ENCODE data around the gene BTN2A1. TPM values are rescaled to one million over a fixed set of nuclear protein-coding genes. Genes with fewer than 3 reads are reported as not detected.
"Not testable (repeated sequence)": the region's sequence is repeated elsewhere in the genome, so short reads cannot be mapped to it uniquely, and the experiment has no call there.

BTN2A1 gene
- total and polyA plus RNA-seq, 7 experiments from 2014 or later, result 9.7 to 54.6 (median 29.7) TPM

DNA sequence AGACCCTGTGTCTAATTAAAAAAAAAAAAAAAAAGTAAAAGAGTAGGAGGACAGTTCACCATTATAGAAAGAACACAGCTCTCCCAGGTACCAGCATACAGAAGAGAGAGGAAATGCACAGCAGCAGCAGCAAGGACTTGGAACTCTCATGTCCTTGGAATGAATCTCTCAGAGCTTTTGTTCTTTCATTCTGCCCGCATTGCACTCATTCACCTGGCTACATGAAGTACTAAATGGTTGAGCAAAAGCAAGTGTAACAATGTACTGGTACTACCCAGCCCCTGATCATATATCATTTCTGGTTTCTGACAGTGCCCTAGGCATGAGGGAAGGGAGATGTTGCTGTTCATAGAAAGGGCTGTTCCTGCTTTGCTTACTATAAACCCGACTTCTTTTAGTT is 29.5 kb upstream of the BTN2A1 start:
- Mint-ChIP-seq H3K27me3 (no peaks in the 10 kb centered on the region), H3K9me3 (peaks cover 0 to 4% (median 0%) of the 10 kb centered on the region in 11 donors), H3K4me1 (peaks cover 0 to 16% (median 0%) of the 10 kb centered on the region in 7 donors), H3K36me3 (peaks cover 0 to 26% (median 4%) of the 10 kb centered on the region in 5 donors), H3K27ac (no peak overlapping the region), H3K4me3 (no peak overlapping the region)
- Histone ChIP-seq H3K27me3 (ENCODE audit: control insufficient read depth in 2 of 2, insufficient read depth in 2 of 2, low read length in 2 of 2) (no peaks in the 10 kb centered on the region), H3K36me3 (ENCODE audit: control insufficient read depth in 2 of 3, insufficient read depth in 3 of 3, low read length in 3 of 3) (no peaks in the 10 kb centered on the region), H3K4me3 (ENCODE audit: low read length) (no peak overlapping the region), H3K4me1 (ENCODE audit: control insufficient read depth in 2 of 2, insufficient read depth in 2 of 2, low read length in 2 of 2) (no peaks in the 10 kb centered on the region), H3K27ac (ENCODE audit: low read depth, low read length) (no peak overlapping the region), H3K9me3 (ENCODE audit: control insufficient read depth in 2 of 3, low read length in 3 of 3) (no peaks in the 10 kb centered on the region)
- ATAC-seq (no peak), DNase-seq (no peak)
- intact Hi-C loops (cut with micrococcal nuclease), result no loop called here
- ChIA-PET CTCF (no interaction called here), POLR2A (interaction anchor here (1.0 to 1.4 kb wide), 2 partner anchors 36 to 109 kb away, joined by 3 read pairs; no protein-coding TSS in a partner anchor)

DNA sequence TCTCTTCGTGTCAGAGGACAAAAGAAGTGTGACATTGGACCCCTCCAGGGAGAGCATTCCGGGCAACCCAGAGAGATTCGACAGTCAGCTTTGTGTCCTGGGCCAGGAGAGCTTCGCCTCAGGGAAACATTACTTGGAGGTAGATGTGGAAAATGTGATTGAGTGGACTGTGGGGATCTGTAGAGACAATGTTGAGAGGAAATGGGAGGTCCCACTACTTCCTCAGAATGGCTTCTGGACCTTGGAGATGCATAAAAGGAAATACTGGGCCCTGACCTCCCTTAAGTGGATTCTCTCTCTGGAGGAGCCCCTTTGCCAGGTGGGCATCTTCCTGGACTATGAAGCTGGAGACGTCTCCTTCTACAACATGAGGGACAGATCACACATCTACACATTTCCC is 27.0 kb upstream of the BTN2A1 start:
- ATAC-seq, result no peak
- peaks cover 6 to 22% (median 13%) of the 10 kb centered on the region in 11 donors for H3K9me3 Mint-ChIP-seq
- peaks cover 0 to 8% (median 0%) of the 10 kb centered on the region in 3 experiments for H3K9me3 ChIP-seq (ENCODE audit: control insufficient read depth in 2 of 3, low read length in 3 of 3)
- ChIA-PET CTCF (interaction anchor here (0.6 kb wide), 1 partner anchor 1847 kb away, joined by 3 read pairs; no protein-coding TSS in a partner anchor), POLR2A (interaction anchor here (1.0 kb wide), 1 partner anchor 60 kb away, joined by 3 read pairs; no protein-coding TSS in a partner anchor)
- peaks cover 0 to 11% (median 0%) of the 10 kb centered on the region in 7 donors for H3K4me1 Mint-ChIP-seq
- H3K36me3 ChIP-seq (ENCODE audit: control insufficient read depth in 2 of 3, insufficient read depth in 3 of 3, low read length in 3 of 3), result no peaks in the 10 kb centered on the region
- no peak overlapping the region for H3K27ac Mint-ChIP-seq
- H3K27ac ChIP-seq (ENCODE audit: low read depth, low read length), result no peak overlapping the region
- no peak overlapping the region for H3K4me3 ChIP-seq (ENCODE audit: low read length)
- H3K27me3 ChIP-seq (ENCODE audit: control insufficient read depth in 2 of 2, insufficient read depth in 2 of 2, low read length in 2 of 2), result no peaks in the 10 kb centered on the region
- no peaks in the 10 kb centered on the region for H3K27me3 Mint-ChIP-seq
- H3K36me3 Mint-ChIP-seq, result peaks cover 10 to 36% (median 12%) of the 10 kb centered on the region in 5 donors
- H3K4me3 Mint-ChIP-seq, result no peak overlapping the region
- intact Hi-C loops (cut with micrococcal nuclease), result no loop called here
- DNase-seq, result no peak
- no peaks in the 10 kb centered on the region for H3K4me1 ChIP-seq (ENCODE audit: control insufficient read depth in 2 of 2, insufficient read depth in 2 of 2, low read length in 2 of 2)

DNA sequence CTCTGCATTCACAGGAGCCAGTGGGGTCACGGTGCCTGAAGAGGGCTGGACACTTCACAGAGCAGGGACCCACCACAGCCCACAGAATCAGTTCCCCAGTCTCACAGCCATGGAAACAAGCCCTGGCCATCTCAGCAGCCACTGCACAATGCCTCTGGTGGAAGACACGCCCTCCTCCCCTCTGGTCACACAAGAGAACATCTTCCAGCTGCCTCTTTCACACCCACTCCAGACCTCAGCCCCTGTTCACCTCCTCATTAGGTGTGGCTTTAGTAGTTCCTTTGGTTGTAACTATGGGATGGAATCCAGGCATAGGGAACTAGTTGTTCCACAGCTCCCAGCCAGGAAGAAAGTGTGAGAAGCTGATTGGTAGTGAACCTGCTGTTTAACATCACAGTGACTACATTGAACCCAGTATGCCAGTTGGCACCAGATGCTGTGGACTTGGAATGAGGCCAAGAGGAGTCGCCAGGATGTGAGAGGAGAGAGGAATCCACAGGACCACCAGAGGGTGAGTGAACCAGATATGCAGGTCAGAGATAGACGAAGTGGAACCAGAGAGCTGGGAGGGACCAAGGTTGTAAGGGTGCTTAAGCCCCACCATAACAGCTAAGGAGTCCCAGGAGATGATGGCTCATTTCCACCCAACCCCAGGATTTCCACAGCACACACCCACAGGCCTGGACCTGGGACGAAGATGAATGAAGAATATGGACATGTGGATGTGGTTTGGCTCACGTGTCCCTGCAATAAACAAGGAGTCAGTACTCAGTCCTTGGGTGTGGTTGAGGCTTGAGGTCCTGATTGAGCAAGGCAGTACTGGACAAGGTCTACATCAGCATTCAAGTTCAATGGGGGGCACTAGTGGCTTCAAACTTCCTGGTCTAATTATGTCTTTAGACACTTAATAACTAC is 26.2 kb upstream of the BTN2A1 start:
- Mint-ChIP-seq H3K4me3 (no peak overlapping the region), H3K36me3 (peaks cover 10 to 35% (median 12%) of the 10 kb centered on the region in 5 donors), H3K4me1 (peaks cover 0 to 11% (median 0%) of the 10 kb centered on the region in 7 donors), H3K27me3 (no peaks in the 10 kb centered on the region), H3K27ac (no peak overlapping the region), H3K9me3 (peaks cover 6 to 22% (median 13%) of the 10 kb centered on the region in 11 donors)
- Histone ChIP-seq H3K4me1 (ENCODE audit: control insufficient read depth in 2 of 2, insufficient read depth in 2 of 2, low read length in 2 of 2) (no peaks in the 10 kb centered on the region), H3K27ac (ENCODE audit: low read depth, low read length) (no peak overlapping the region), H3K36me3 (ENCODE audit: control insufficient read depth in 2 of 3, insufficient read depth in 3 of 3, low read length in 3 of 3) (no peaks in the 10 kb centered on the region), H3K4me3 (ENCODE audit: low read length) (no peak overlapping the region), H3K9me3 (ENCODE audit: control insufficient read depth in 2 of 3, low read length in 3 of 3) (peaks cover 0 to 8% (median 0%) of the 10 kb centered on the region in 3 experiments), H3K27me3 (ENCODE audit: control insufficient read depth in 2 of 2, insufficient read depth in 2 of 2, low read length in 2 of 2) (no peaks in the 10 kb centered on the region)
- CTCF ChIA-PET, result interaction anchor here (0.6 kb wide), 1 partner anchor 1848 kb away, joined by 3 read pairs; no protein-coding TSS in a partner anchor
- intact Hi-C loops (cut with micrococcal nuclease), result no loop called here
- POLR2A ChIA-PET, result interaction anchor here (1.0 kb wide), 1 partner anchor 59 kb away, joined by 3 read pairs; no protein-coding TSS in a partner anchor
- ATAC-seq (no peak), DNase-seq (no peak)

DNA sequence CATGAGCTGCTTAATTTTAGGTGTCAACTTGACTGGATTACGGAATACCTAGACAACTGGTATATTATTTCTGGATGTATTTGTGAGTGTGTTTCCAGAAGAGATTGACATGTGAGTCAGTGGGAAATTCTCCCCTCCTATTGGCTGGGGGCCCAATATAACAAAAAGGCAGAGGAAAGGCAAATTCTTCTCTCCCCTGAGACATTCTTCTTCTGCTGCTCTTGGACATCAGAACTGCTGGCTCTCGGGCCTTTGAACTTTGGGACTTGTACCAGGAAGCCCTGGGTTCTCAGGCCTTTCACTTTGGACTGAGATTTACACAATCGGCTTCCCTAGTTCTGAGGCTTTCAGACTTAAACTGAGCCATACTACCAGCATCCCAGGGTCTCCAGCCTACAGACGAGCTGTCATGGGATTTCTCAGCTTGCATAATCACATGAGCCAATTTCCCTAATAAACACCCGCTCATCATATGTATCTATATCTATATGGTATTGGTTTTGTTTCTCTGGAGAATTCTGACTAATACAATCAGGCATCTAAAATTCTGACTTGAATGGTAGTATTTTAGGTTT is 25.0 kb upstream of the BTN2A1 start:
- H3K9me3 Mint-ChIP-seq, result peaks cover 6 to 22% (median 12%) of the 10 kb centered on the region in 11 donors
- H3K9me3 ChIP-seq (ENCODE audit: control insufficient read depth in 2 of 3, low read length in 3 of 3), result peaks cover 0 to 8% (median 0%) of the 10 kb centered on the region in 3 experiments
- ATAC-seq (no peak), DNase-seq (no peak)
- H3K27me3 Mint-ChIP-seq, result no peaks in the 10 kb centered on the region
- no peak overlapping the region for H3K27ac Mint-ChIP-seq
- no peak overlapping the region for H3K4me3 ChIP-seq (ENCODE audit: low read length)
- no peaks in the 10 kb centered on the region for H3K36me3 ChIP-seq (ENCODE audit: control insufficient read depth in 2 of 3, insufficient read depth in 3 of 3, low read length in 3 of 3)
- no peaks in the 10 kb centered on the region for H3K4me1 ChIP-seq (ENCODE audit: control insufficient read depth in 2 of 2, insufficient read depth in 2 of 2, low read length in 2 of 2)
- ChIA-PET POLR2A (interaction anchor here (1.4 kb wide), 1 partner anchor 87 kb away, joined by 3 read pairs; no protein-coding TSS in a partner anchor), CTCF (no interaction called here)
- H3K4me1 Mint-ChIP-seq, result peaks cover 0 to 6% (median 0%) of the 10 kb centered on the region in 7 donors
- no peak overlapping the region for H3K27ac ChIP-seq (ENCODE audit: low read depth, low read length)
- no peak overlapping the region for H3K4me3 Mint-ChIP-seq
- no peaks in the 10 kb centered on the region for H3K27me3 ChIP-seq (ENCODE audit: control insufficient read depth in 2 of 2, insufficient read depth in 2 of 2, low read length in 2 of 2)
- peaks cover 10 to 28% (median 12%) of the 10 kb centered on the region in 5 donors for H3K36me3 Mint-ChIP-seq
- intact Hi-C loops (cut with micrococcal nuclease), result no loop called here

DNA sequence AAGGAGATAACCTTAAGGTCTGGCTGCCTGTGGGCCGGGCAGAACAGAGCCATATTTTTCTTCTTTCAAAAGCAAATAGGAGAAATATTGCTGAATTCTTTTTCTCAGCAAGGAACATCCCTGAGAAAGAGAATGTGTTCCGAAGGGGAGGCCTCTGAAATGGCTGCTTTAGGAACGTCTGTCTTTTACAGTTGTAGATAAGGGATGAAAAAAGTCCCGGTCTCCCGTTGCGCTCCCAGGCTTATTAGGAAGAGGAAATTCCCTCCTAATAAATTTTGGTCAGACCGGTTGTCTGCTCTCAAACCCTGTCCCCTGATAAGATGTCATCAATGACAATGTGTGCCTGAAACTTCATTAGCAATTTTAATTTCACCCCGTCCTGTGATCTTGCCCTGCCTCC is 24.1 kb upstream of the BTN2A1 start:
- peaks cover 6 to 22% (median 12%) of the 10 kb centered on the region in 11 donors for H3K9me3 Mint-ChIP-seq

DNA sequence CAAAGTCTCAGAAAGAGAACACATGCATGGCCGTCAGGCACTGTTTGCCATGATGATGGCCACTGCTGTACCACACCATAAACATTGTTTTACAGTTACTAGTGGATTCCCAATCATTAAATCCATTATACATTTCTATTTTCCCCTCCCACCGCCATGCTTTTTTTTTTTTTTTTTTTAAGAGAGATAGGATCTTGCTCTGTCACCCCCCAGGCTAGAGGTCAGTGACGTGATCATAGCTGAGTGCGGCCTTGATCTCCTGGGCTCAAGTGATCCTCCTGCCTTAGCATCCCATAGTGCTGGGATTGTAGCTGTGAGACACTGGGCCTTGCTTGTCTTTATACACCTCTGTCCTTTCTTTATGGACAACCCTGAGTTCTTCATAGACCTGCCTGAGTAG is 21.7 kb upstream of the BTN2A1 start:
- peaks cover 8 to 11% of the 10 kb centered on the region in 2 donors for H3K4me1 ChIP-seq (ENCODE audit: control insufficient read depth in 2 of 2, insufficient read depth in 2 of 2, low read length in 2 of 2)
- no peak for ATAC-seq
- ChIA-PET CTCF (interaction anchor here (0.8 kb wide), 1 partner anchor 53 kb away, joined by 3 read pairs; the partner anchor contains the start of gene BTN2A2), POLR2A (interaction anchor here (1.8 kb wide), 1 partner anchor 38 kb away, joined by 5 read pairs; no protein-coding TSS in a partner anchor)
- H3K4me3 ChIP-seq (ENCODE audit: low read length), result no peak overlapping the region
- intact Hi-C loops (cut with micrococcal nuclease), result no loop called here
- Mint-ChIP-seq H3K27me3 (no peaks in the 10 kb centered on the region), H3K9me3 (peaks cover 6 to 22% (median 12%) of the 10 kb centered on the region in 11 donors), H3K27ac (no peak overlapping the region), H3K4me3 (no peak overlapping the region), H3K36me3 (peaks cover 12 to 30% (median 14%) of the 10 kb centered on the region in 5 donors), H3K4me1 (peaks cover 12 to 22% (median 15%) of the 10 kb centered on the region in 7 donors)
- no peak overlapping the region for H3K27ac ChIP-seq (ENCODE audit: low read depth, low read length)
- H3K27me3 ChIP-seq (ENCODE audit: control insufficient read depth in 2 of 2, insufficient read depth in 2 of 2, low read length in 2 of 2), result no peaks in the 10 kb centered on the region
- peaks cover 0 to 5% (median 0%) of the 10 kb centered on the region in 3 experiments for H3K36me3 ChIP-seq (ENCODE audit: control insufficient read depth in 2 of 3, insufficient read depth in 3 of 3, low read length in 3 of 3)
- H3K9me3 ChIP-seq (ENCODE audit: control insufficient read depth in 2 of 3, low read length in 3 of 3), result peaks cover 0 to 8% (median 0%) of the 10 kb centered on the region in 3 experiments
- no peak for DNase-seq

More for the DNA sequence above, 24.1 kb upstream of the BTN2A1 start:
- DNase-seq; H3K27ac Mint-ChIP-seq; H3K27me3 ChIP-seq (ENCODE audit: control insufficient read depth in 2 of 2, insufficient read depth in 2 of 2, low read length in 2 of 2); H3K27me3 Mint-ChIP-seq; CTCF ChIA-PET; intact Hi-C loops (cut with micrococcal nuclease); H3K4me3 ChIP-seq (ENCODE audit: low read length); H3K27ac ChIP-seq (ENCODE audit: low read depth, low read length); H3K4me3 Mint-ChIP-seq; H3K4me1 Mint-ChIP-seq; ATAC-seq; H3K36me3 ChIP-seq (ENCODE audit: control insufficient read depth in 2 of 3, insufficient read depth in 3 of 3, low read length in 3 of 3); H3K4me1 ChIP-seq (ENCODE audit: control insufficient read depth in 2 of 2, insufficient read depth in 2 of 2, low read length in 2 of 2); H3K9me3 ChIP-seq (ENCODE audit: control insufficient read depth in 2 of 3, low read length in 3 of 3): not testable (repeated sequence)
- POLR2A ChIA-PET, result interaction anchor here (1.4 kb wide), 1 partner anchor 86 kb away, joined by 3 read pairs; no protein-coding TSS in a partner anchor
- peaks cover 10 to 26% (median 12%) of the 10 kb centered on the region in 5 donors for H3K36me3 Mint-ChIP-seq

Data from naive thymus-derived CD4-positive, alpha-beta T cell (primary cell).